ENCODE results near the gene LMO7.
"Not testable (repeated sequence)": the region's sequence is repeated elsewhere in the genome, so short reads cannot be mapped to it uniquely, and the experiment has no call there.

The LMO7 gene

GRCh38 chr13:75743072-75743471, 106.9 kb downstream of the LMO7 start:
- not testable (repeated sequence) for DNase-seq (ENCODE audit: low read depth)

GRCh38 chr13:75744127-75744526, 108.0 kb downstream of the LMO7 start:
- no peak for DNase-seq (ENCODE audit: low read depth)

- no peak for DNase-seq (ENCODE audit: low read depth)
Measured at GRCh38 chr13:75745387-75745786, 109.3 kb downstream of the LMO7 start.

- DNase-seq (ENCODE audit: low read depth): no peak
Measured at GRCh38 chr13:75748874-75749273, 112.7 kb downstream of the LMO7 start.

- DNase-seq (ENCODE audit: low read depth): no peak
Measured at GRCh38 chr13:75749407-75749806, 113.3 kb downstream of the LMO7 start.

GRCh38 chr13:75751350-75751749, 115.2 kb downstream of the LMO7 start:
- DNase-seq (ENCODE audit: low read depth): no peak

- DNase-seq (ENCODE audit: low read depth): no peak
Measured at GRCh38 chr13:75752826-75753225, 116.7 kb downstream of the LMO7 start.

- DNase-seq (ENCODE audit: low read depth): no peak
Measured at GRCh38 chr13:75754936-75755335, 118.8 kb downstream of the LMO7 start.

- no peak for DNase-seq (ENCODE audit: low read depth)
Measured at GRCh38 chr13:75757336-75757735, 121.2 kb downstream of the LMO7 start.

- DNase-seq (ENCODE audit: low read depth): no peak
Measured at GRCh38 chr13:75759531-75759930, 123.4 kb downstream of the LMO7 start.

- no peak for DNase-seq (ENCODE audit: low read depth)
Measured at GRCh38 chr13:75760131-75761021, 124.2 kb downstream of the LMO7 start.

- no peak for DNase-seq (ENCODE audit: low read depth)
Measured at GRCh38 chr13:75761369-75761768, 125.2 kb downstream of the LMO7 start.

GRCh38 chr13:75762076-75762937, 126.2 kb downstream of the LMO7 start:
- peak; percentile 4 for DNase-seq (ENCODE audit: low read depth)

GRCh38 chr13:75762955-75763354, 126.8 kb downstream of the LMO7 start:
- no peak for DNase-seq (ENCODE audit: low read depth)

GRCh38 chr13:75763512-75763911, 127.4 kb downstream of the LMO7 start:
- no peak for DNase-seq (ENCODE audit: low read depth)

- no peak for DNase-seq (ENCODE audit: low read depth)
Measured at GRCh38 chr13:75764251-75764925, 128.3 kb downstream of the LMO7 start.

GRCh38 chr13:75764926-75765310, 128.8 kb downstream of the LMO7 start:
- DNase-seq (ENCODE audit: low read depth): no peak

- no peak for DNase-seq (ENCODE audit: low read depth)
Measured at GRCh38 chr13:75766636-75767035, 130.5 kb downstream of the LMO7 start.

- no peak for DNase-seq (ENCODE audit: low read depth)
Measured at GRCh38 chr13:75769141-75769905, 133.2 kb downstream of the LMO7 start.

GRCh38 chr13:75770164-75770563, 134.0 kb downstream of the LMO7 start:
- no peak for DNase-seq (ENCODE audit: low read depth)

- DNase-seq (ENCODE audit: low read depth): no peak
Measured at GRCh38 chr13:75770592-75771011, 134.5 kb downstream of the LMO7 start.

GRCh38 chr13:75771226-75771625, 135.1 kb downstream of the LMO7 start:
- DNase-seq (ENCODE audit: low read depth): no peak

All from activated gamma-delta T cell treated with anti-CD3 and anti-CD28 coated beads, Interleukin-2, amount 50 U/mL, for 16 hours (primary cell).